NCI-H2227 (cell line): ENCODE data around the gene DLGAP1.

Experiments used
- DNase-seq: peaks from one replicate; lab custom pipeline; 2025; ENCODE audit not compliant: unreplicated experiment; lab: John Stamatoyannopoulos, UW

DLGAP1 gene

DNA sequence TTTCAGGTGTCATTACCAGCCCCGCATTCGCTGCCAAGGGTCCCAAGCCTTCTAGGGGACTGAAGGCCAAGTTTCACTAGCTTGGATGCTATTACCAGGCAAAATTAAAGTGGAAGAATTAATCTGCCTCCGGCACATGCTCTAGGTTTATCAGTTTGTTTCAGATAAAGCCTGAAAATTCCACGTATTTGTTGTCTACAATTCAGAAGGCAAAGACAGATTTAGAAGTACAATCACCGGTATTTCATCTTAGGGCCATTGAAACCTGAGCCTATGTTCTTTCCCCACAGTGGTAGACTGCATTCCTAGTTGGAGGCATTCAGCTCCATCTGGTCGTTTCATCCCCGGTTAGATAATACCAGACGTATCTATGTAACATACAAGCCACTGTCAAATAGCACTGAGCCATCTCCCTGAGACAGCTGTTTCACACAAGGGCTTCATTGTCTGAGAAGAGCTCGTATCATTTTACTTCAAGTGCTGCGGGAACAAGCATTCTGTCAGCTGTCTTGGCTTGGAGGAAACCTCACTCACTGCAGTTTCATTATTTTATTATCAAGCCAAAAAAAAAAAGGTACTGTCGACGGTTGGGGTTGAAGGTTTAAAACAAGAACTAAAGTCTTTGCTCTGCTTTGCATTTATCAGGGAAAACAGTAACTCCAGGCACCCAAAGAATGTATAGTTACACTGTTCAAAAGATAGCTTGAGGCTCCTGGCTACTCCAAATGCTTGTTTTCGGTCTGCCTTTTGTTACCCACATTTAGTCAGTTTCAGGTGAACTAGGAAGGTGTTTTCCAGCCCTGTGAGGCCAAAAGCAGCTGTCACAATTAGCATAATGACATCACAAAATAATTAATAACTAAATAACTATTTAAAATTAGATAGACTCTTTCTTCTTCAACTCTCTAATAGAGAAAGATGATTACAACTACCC is 928.4 kb downstream of the DLGAP1 start:
- DNase-seq: no peak

GRCh38 chr18:3525870-3526420 is 929.2 kb downstream of the DLGAP1 start:
- peak; percentile 28 for DNase-seq

DNA sequence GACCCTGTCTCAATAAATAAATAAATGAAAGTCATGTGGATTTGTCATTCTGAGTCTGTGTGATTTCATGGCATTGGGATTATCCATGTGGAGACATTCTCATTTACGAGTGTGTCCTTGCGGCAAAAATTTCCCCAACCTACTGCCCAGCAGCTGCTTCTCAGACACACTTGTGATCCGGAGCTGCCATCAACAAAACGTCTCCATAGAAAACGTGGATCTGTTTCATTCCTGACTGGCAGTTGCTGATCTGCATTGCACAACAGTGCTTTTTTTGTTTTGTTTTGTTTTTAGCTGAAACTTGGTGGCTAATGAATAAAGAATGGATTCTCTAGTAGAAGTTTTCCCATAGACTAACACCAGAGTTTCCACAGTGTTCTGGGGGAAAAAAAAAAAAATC is 930.4 kb downstream of the DLGAP1 start:
- DNase-seq: no peak

- no peak for DNase-seq
Measured at GRCh38 chr18:3520230-3521085, 934.6 kb downstream of the DLGAP1 start.

DNA sequence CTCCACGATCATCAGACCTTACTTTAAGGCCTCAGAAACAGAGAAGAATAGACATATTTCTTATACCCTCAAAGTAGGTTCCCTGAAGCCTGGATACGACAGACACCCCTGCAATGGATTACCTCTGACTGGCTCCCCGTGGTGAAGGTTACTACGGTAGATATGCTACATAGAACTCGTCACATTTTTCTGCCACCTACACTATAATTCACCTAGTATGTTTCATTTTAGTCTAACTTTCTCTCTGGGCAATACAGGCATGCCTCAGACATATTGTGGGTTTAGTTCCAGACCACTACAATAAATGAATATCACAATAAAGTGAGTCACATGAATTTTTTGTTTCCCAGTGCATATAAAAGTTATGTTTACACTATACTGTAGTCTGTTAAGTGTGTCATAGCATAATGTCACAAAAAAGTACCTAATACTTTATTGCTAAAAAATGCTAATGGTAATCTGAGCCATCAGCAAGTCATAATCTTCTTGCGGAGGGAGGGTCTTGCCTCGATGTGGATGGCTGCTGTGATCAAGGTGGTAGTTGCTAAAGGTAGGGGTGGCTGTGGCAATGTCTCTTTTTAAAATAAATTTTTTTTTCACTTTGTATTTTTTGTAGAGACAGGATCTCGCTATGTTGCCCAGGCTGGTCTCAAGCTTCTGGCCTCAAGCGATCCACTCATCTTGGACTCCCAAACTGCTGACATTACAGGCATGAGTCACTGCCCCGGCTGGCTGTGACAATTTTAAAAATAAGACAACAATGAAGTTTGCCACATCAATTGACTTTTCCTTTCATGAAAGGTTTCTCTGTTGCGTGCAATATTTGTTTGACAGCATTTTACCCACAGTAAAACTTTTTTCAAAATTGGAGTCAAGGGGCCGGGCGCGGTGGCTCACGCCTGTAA is 940.5 kb downstream of the DLGAP1 start:
- no peak for DNase-seq

GRCh38 chr18:3513481-3513880 is 941.6 kb downstream of the DLGAP1 start:
- DNase-seq: no peak

- DNase-seq: no peak
Measured at GRCh38 chr18:3511980-3512379, 943.1 kb downstream of the DLGAP1 start.

DNA sequence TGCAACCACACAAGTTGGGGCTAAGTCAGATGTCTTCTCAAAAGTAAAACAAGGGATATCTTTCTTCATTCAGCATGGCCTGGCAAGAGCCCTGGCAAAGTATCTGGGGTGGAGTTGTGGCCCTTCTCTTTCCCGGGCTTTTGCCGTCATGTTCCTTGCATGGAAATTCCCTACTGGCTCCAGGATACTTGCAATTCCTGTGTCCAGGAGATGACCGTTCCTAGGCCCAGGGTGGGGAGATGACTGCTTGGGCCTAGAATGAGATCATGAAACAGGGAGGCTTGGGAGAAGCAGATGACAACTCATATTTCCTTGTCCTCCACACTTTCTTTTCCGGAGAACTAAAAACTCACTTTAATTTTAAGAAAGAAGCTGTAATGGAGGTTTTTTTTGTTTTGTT is 944.2 kb downstream of the DLGAP1 start:
- no peak for DNase-seq

DNA sequence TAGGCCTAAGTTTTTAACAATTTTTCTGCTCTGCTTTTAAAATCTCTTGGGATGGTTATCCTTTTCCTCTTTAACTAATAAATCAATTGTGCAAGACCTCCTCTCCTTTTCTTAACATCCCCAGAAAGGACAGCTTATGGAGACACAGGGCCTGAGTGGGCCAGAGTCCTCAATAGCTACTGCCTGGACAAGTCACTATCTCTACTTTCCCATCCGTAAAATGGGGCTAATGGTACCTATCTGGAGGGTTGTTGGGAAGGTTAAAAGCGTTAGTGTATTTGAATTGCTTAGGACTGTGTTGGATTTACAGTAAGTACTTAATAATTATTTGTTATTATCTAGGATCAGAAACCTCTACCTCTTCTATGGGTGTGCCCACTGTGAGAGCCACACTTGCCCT is 945.1 kb downstream of the DLGAP1 start:
- DNase-seq: no peak

GRCh38 chr18:3508576-3509549 is 946.2 kb downstream of the DLGAP1 start:
- no peak for DNase-seq

DNA sequence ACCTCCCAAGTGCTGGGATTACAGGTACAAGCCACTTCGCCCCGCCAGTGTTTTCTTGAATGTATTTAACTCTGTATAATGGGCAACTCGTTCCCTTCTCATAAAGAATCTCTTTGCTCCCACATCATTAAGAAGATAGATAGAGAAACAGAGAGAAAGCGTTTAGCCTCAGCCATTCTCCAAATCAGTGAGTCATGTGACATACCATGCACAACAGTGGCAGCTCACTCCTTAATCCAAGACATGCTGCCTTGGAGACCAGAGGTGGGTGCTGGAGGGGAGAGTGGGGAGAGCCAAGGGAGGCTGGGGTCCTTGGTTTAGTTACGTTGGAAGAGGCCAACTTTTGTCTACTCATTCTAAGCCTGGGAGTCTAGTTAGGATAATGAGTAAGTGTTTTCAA is 950.5 kb downstream of the DLGAP1 start:
- no peak for DNase-seq

DNA sequence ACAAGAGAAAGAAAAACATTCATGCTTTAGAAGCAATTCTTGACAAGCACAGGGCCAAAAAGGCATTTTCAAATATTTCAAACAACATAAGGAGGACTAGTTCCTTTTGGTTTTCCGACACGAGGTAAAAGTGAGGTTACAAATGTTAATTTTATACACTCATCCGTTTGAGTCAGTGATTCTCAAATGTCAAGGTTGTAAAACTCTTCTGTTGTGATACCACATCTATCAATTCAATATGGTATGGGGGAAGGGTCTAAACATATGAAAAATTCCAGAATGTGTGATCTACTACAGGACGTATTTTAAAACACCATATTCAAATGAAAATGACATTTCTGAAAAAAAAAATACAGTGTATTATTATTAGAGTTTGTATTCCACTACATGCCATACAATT is 952.5 kb downstream of the DLGAP1 start:
- no peak for DNase-seq

GRCh38 chr18:3500016-3500415 is 955.1 kb downstream of the DLGAP1 start:
- DNase-seq: no peak

DNA sequence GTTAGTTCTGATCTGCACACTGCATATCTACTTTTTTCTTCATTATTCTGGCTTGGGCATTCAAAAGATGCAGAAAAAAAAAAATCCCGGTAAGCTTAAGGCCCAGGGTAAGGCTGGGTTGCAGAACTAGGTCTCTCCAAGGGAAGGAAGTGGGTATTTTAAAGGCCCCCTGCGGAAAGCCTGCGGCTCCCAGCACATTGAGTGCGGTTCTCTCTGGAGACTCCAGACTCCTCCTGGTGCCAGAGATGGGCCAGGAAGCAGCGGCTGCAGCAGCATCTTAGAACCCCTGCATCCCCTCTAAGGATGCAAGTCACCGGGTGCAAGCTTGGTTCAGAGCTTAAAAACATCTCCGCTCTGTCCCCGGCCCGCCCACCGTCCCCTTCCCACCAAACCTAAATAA is 955.6 kb downstream of the DLGAP1 start:
- DNase-seq: no peak

DNA sequence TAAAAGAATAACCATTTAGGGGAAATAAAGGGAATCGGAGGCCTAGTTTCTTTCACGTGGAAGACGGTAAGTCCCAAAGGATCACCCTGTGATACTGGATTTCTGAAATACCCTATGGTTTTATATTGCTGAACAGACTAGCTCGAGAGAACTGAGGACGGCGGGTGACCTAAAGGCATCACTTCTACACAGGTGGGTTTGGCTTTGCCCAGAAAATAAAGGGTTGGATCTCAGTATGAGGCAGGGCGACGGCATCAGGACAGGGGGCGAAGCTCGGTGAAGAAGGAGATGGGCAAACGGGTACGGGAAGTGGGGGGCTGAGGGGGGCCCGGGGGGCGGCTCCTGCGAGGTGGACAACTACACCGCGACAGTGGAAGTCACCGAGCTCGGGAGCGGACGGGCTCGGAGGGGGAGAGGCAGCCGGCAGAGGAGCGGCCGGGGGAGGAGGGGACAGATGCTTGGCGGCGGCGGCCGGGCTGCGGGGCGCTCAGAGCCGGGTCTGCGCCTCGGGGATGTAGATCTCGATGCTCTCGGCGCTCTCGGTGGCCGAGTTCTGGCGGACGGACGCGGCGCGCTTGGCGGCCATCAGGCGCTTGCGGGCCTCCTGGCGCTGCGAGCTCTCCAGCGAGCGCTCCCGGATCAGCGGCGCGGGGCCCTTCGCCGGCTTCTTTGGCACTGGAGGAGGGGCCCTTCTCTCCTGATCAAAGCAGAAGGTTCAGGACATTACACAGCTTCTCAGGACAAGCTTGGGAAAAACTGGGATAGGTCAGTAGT is 956.2 kb downstream of the DLGAP1 start:
- DNase-seq: peak; percentile 40

GRCh38 chr18:3495691-3496430 is 959.2 kb downstream of the DLGAP1 start:
- no peak for DNase-seq

- DNase-seq: no peak
Measured at GRCh38 chr18:3494569-3494968, 960.5 kb downstream of the DLGAP1 start.

- no peak for DNase-seq
Measured at GRCh38 chr18:3494245-3494526, 960.9 kb downstream of the DLGAP1 start.
